ENCODE data around the gene DDX55.

The DDX55 gene

DNA sequence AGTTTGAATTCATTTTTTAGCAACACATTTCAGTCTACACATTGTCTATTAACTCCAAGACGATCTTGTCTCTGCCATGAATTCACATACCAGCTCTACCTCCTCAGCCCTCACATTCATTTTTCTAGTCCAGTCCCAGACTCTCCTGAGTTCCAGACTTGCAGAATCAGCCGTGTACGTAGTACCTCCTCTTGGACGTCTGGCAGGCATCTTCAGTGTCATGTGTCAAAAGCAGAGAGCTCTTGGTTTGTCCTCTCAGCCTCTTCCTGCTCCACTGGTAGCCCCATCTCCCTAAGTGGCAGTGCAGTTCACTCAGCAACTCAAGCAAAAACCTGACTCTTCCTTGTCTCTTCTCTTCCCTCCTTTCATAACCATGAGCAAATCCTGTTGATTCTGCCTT lies 54.5 kb downstream of the DDX55 start:
- H3K9me3 ChIP-seq (ENCODE audit: insufficient read depth, low read length): no peaks in the 10 kb centered on the region
- no peak for DNase-seq (ENCODE audit: low read depth, low spot score)
- peaks cover 87% of the 10 kb centered on the region for H3K36me3 ChIP-seq (ENCODE audit: insufficient read depth, insufficient read length, low read length)
- TF ChIP-seq ZNF274 (IDR thresholded peaks at IDR 0.05; ENCODE audit: low read depth, low read length): no peak
- no peak for TF ChIP-seq YY1 (IDR thresholded peaks at IDR 0.05; ENCODE audit: insufficient read depth, insufficient read length)
- TF ChIP-seq SUZ12 (IDR thresholded peaks at IDR 0.05; ENCODE audit: extremely low read depth, insufficient read depth, insufficient read length): no peak
- no peaks in the 10 kb centered on the region for H3K4me1 ChIP-seq (ENCODE audit: insufficient read depth, insufficient read length)
- no peak overlapping the region for H3K4me3 ChIP-seq (ENCODE audit: insufficient read length, low read depth)
- H3K27me3 ChIP-seq (ENCODE audit: insufficient read depth, insufficient read length): no peaks in the 10 kb centered on the region
- H3K9ac ChIP-seq (ENCODE audit: insufficient read length, low read depth): no peak overlapping the region

DNA sequence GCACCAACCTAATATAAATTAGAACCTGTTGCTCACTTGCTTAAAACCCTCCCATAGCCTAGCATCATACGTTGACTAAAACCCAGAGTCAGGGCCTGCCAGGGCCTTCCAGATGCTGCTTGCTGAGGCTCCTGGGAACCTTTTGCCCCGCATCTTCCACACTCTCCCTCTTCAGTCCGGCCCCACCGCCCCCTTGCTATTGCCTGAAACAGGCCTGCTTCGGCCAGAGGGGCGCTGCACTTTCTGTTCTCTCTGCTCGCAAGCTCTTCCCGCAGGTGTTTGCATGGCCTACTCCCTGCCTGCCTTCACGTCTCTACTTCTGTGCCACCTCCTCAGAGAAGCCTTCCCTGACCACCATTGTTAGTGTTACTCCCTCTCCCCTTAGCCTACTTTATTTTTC lies 55.3 kb downstream of the DDX55 start:
- no peak for TF ChIP-seq ZNF274 (IDR thresholded peaks at IDR 0.05; ENCODE audit: low read depth, low read length)
- no peak for DNase-seq (ENCODE audit: low read depth, low spot score)
- Histone ChIP-seq H3K36me3 (ENCODE audit: insufficient read depth, insufficient read length, low read length) (peaks cover 87% of the 10 kb centered on the region), H3K4me3 (ENCODE audit: insufficient read length, low read depth) (no peak overlapping the region), H3K4me1 (ENCODE audit: insufficient read depth, insufficient read length) (no peaks in the 10 kb centered on the region), H3K9ac (ENCODE audit: insufficient read length, low read depth) (no peak overlapping the region), H3K9me3 (ENCODE audit: insufficient read depth, low read length) (no peaks in the 10 kb centered on the region), H3K27me3 (ENCODE audit: insufficient read depth, insufficient read length) (no peaks in the 10 kb centered on the region)

DNA sequence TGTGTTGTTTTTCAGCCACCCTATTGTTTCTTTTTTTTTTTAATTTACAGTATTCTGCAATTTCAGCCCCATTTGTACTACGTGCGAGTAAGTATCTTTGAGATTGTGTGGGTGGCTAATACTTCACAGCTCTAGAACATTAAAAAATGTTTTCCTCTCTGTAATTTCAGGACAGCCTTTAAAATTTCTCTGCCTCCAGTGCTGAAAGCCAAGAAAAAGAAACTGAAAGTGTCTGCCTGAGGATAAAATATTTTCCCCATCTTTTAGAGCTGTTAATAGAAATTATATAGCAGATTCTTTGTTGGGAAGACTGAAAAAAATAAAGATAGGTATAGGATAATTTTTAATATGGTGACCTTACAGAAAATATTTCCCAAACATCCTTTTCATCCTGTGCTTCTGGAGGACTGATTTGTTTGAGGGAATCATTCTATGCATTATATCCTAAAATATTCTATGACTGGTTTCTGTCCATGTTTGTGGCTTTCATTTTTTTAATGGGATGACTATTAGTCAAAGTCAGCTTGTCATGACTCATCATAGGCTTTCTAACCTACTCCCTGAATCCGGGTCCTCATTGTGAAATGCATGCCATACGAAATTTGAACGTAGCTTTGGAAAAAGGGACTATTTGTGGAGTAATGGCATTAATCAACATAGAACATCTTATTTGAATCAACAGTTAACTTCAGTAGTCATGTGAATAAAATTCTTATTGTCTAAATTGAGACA lies 58.3 kb downstream of the DDX55 start:
- Histone ChIP-seq H3K9me3 (ENCODE audit: insufficient read depth, low read length) (no peaks in the 10 kb centered on the region), H3K9ac (ENCODE audit: insufficient read length, low read depth) (no peak overlapping the region), H3K36me3 (ENCODE audit: insufficient read depth, insufficient read length, low read length) (peaks cover 78% of the 10 kb centered on the region), H3K4me3 (ENCODE audit: insufficient read length, low read depth) (no peak overlapping the region), H3K4me1 (ENCODE audit: insufficient read depth, insufficient read length) (no peaks in the 10 kb centered on the region), H3K27me3 (ENCODE audit: insufficient read depth, insufficient read length) (no peaks in the 10 kb centered on the region)
- DNase-seq (ENCODE audit: low read depth, low spot score): no peak
- no peak for TF ChIP-seq YY1 (IDR thresholded peaks at IDR 0.05; ENCODE audit: insufficient read depth, insufficient read length)
- TF ChIP-seq ZNF274 (IDR thresholded peaks at IDR 0.05; ENCODE audit: low read depth, low read length): no peak
- no peak for TF ChIP-seq SUZ12 (IDR thresholded peaks at IDR 0.05; ENCODE audit: extremely low read depth, insufficient read depth, insufficient read length)

DNA sequence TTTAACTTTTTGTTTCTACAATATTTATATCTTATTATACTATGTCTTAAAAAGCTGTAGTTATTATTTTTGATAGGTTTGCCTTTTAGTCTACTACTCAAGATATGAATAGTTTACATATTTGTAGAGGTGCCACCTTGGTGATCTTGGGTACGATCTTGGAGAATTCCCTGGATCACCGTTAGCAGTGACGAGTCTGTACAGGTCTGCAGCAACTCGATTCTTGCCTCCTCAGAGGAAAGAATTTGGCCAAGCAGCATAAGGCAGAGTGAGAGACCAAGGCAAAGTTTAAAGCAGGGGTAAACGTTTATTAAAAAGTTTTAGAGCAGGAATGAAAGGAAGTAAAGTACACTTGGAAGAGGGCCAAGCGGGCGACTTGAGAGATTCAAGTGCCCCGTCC lies 65.9 kb downstream of the DDX55 start:
- peaks cover 9% of the 10 kb centered on the region for H3K27me3 ChIP-seq (ENCODE audit: insufficient read depth, insufficient read length)
- no peak overlapping the region for H3K9ac ChIP-seq (ENCODE audit: insufficient read length, low read depth)
- no peak for DNase-seq (ENCODE audit: low read depth, low spot score)
- H3K4me1 ChIP-seq (ENCODE audit: insufficient read depth, insufficient read length): peaks cover 3% of the 10 kb centered on the region
- no peak for TF ChIP-seq SUZ12 (IDR thresholded peaks at IDR 0.05; ENCODE audit: extremely low read depth, insufficient read depth, insufficient read length)
- no peak for TF ChIP-seq YY1 (IDR thresholded peaks at IDR 0.05; ENCODE audit: insufficient read depth, insufficient read length)
- TF ChIP-seq ZNF274 (IDR thresholded peaks at IDR 0.05; ENCODE audit: low read depth, low read length): no peak
- H3K9me3 ChIP-seq (ENCODE audit: insufficient read depth, low read length): no peaks in the 10 kb centered on the region
- H3K4me3 ChIP-seq (ENCODE audit: insufficient read length, low read depth): no peak overlapping the region
- H3K36me3 ChIP-seq (ENCODE audit: insufficient read depth, insufficient read length, low read length): peaks cover 6% of the 10 kb centered on the region
